T-cell (primary cell): ENCODE results near the gene SMCR8. TPM values are rescaled to one million over a fixed set of nuclear protein-coding genes. Genes with fewer than 3 reads are reported as not detected.
"Not testable (repeated sequence)": the region's sequence is repeated elsewhere in the genome, so short reads cannot be mapped to it uniquely, and the experiment has no call there.

Experiments used
- ATAC-seq, 4 experiments: fragments of 200-7000 bp in 3 of 4; fragments of 150-1000 bp in 1 of 4; cut with Tn5 transposase; replicated peaks in 1 of 4; 1 replicate in 3 of 4; 2 replicates in 1 of 4; pipeline ENCODE4 v1.10.0; 2021; ENCODE audit warnings: moderate library complexity in 3 of 4, mild to moderate bottlenecking in 2 of 4, moderate number of reproducible peaks in 1 of 4
- CTCF ChIA-PET, 2 donors: fragments of 300-600 bp; sonication (Branson Sonifier 250); formaldehyde crosslinking; loops; one replicate each; lab custom pipeline; 2022; ENCODE audit warnings: antibody characterized with exemption in 2 of 2; lab: Charles Lee
- POLR2A ChIA-PET, 2 donors: fragments of 300-600 bp; sonication (Branson Sonifier 250); formaldehyde crosslinking; loops; one replicate each; lab custom pipeline; 2022; ENCODE audit warnings: antibody characterized with exemption in 2 of 2; lab: Charles Lee
- DNase-seq, 35 experiments: peaks; one replicate each; pipeline versions ENCODE4 v3.0.0 to v3.0.0-alpha.2; 2013 to 2023
- H3K27ac ChIP-seq: one replicate; pipeline ENCODE4 v1.5.1; 2013; ENCODE audit warnings: low read length
- H3K27me3 ChIP-seq, 2 experiments: replicated peaks in 1 of 2; 1 replicate in 1 of 2; 2 replicates in 1 of 2; pipeline versions ENCODE4 v1.6.1 to v1.7.0; 2013; ENCODE audit warnings: low read length in 1 of 2, mixed read lengths in 1 of 2; ENCODE audit not compliant: control insufficient read depth in 2 of 2, insufficient read depth in 2 of 2; ENCODE audit errors: extremely low read depth in 1 of 2
- H3K36me3 ChIP-seq, 2 donors: 1 replicate in 1 of 2; 2 replicates in 1 of 2; pipeline versions ENCODE4 v1.6.1 to v1.7.0; 2013; ENCODE audit warnings: low read length in 1 of 2; ENCODE audit not compliant: control insufficient read depth in 2 of 2, insufficient read depth in 1 of 2; ENCODE audit errors: extremely low read depth in 1 of 2
- H3K4me1 ChIP-seq, 2 experiments: 1 replicate in 1 of 2; 2 replicates in 1 of 2; pipeline versions ENCODE4 v1.6.1 to v1.7.0; 2013; ENCODE audit warnings: low read length in 2 of 2, mixed read lengths in 1 of 2; ENCODE audit not compliant: insufficient read depth in 2 of 2, control insufficient read depth in 1 of 2; ENCODE audit errors: extremely low read depth in 1 of 2
- H3K4me3 ChIP-seq, 2 donors: 1 replicate in 1 of 2; 2 replicates in 1 of 2; pipeline versions ENCODE4 v1.5.1 to v1.7.0; 2013; ENCODE audit warnings: mild to moderate bottlenecking in 2 of 2, low read length in 1 of 2, moderate library complexity in 1 of 2; ENCODE audit not compliant: control insufficient read depth in 1 of 2; ENCODE audit errors: extremely low read depth in 1 of 2
- H3K9me3 ChIP-seq: 2 replicates; pipeline ENCODE4 v1.7.0; 2013
- H3K27ac Mint-ChIP-seq, 2 donors: one replicate each; pipeline ENCODE4 v1.8.0; 2020 to 2021; ENCODE audit warnings: mild to moderate bottlenecking in 2 of 2, mixed read lengths in 2 of 2
- H3K27me3 Mint-ChIP-seq, 2 donors: one replicate each; pipeline ENCODE4 v1.8.0; 2021 to 2022; ENCODE audit warnings: mixed read lengths in 2 of 2
- H3K36me3 Mint-ChIP-seq: one replicate; pipeline ENCODE4 v1.8.0; 2021; ENCODE audit warnings: mixed read lengths
- H3K4me1 Mint-ChIP-seq, 3 donors: one replicate each; pipeline ENCODE4 v1.8.0; 2020 to 2022; ENCODE audit warnings: mixed read lengths in 3 of 3, mild to moderate bottlenecking in 1 of 3
- H3K4me3 Mint-ChIP-seq, 3 donors: one replicate each; pipeline ENCODE4 v1.8.0; 2020 to 2022; ENCODE audit warnings: mild to moderate bottlenecking in 3 of 3, mixed read lengths in 3 of 3, moderate library complexity in 3 of 3
- H3K9me3 Mint-ChIP-seq, 3 donors: one replicate each; pipeline ENCODE4 v1.8.0; 2020 to 2022; ENCODE audit warnings: mixed read lengths in 3 of 3
- WGBS: methylation state at CpG from one replicate; pipeline ENCODE4 v1.1.5; 2013; ENCODE audit warnings: missing lambda C conversion rate; ENCODE audit not compliant: insufficient coverage; 5-methylcytosine and 5-hydroxymethylcytosine counted together
- total RNA-seq, 35 experiments: library from RNA in 6 of 35; stranded (reverse) in 6 of 35; fragments of 120-200 nt in 1 of 35; gene quantifications; one replicate each; pipeline versions ENCODE4 v1.2.1 to v1.2.4 and lab custom pipeline; 2013 to 2026

Gene SMCR8
- total RNA-seq, 5 donors from 2014 or later (not counting 1 experiment from before 2014, with no cell fraction given): 38.7 to 46.4 (median 45.9) TPM

- H3K4me1 ChIP-seq, POLR2A ChIA-PET, H3K9me3 Mint-ChIP-seq, H3K27ac Mint-ChIP-seq, DNase-seq, H3K9me3 ChIP-seq, H3K27ac ChIP-seq, CTCF ChIA-PET, H3K4me3 ChIP-seq, H3K27me3 Mint-ChIP-seq, H3K4me1 Mint-ChIP-seq, ATAC-seq, H3K4me3 Mint-ChIP-seq, H3K27me3 ChIP-seq: not testable (repeated sequence)
- H3K36me3 Mint-ChIP-seq: peaks cover 37% of the 10 kb centered on the region
- WGBS: no CpG with 5 or more reads among the region's 30 CpGs
- peaks cover 20 to 49% of the 10 kb centered on the region in 2 donors for H3K36me3 ChIP-seq
Observed at GRCh38 chr17:18298061-18298460, 17.0 kb upstream of the SMCR8 start.

GRCh38 chr17:18300725-18301480 is 14.2 kb upstream of the SMCR8 start:
- Mint-ChIP-seq H3K4me1 (no peaks in the 10 kb centered on the region), H3K4me3 (no peak overlapping the region), H3K27me3 (no peaks in the 10 kb centered on the region), H3K9me3 (no peaks in the 10 kb centered on the region), H3K27ac (no peak overlapping the region), H3K36me3 (peaks cover 45% of the 10 kb centered on the region)
- ChIA-PET CTCF (no interaction called here), POLR2A (no interaction called here)
- 90% methylated on average over 6 of the region's 8 CpGs for WGBS
- Histone ChIP-seq H3K4me3 (no peak overlapping the region), H3K27ac (no peak overlapping the region), H3K36me3 (peaks cover 19 to 62% of the 10 kb centered on the region in 2 donors), H3K9me3 (no peaks in the 10 kb centered on the region), H3K4me1 (no peaks in the 10 kb centered on the region), H3K27me3 (no peaks in the 10 kb centered on the region)
- ATAC-seq: no peak
- no peak for DNase-seq

- H3K27me3 ChIP-seq, DNase-seq, H3K4me3 ChIP-seq, ATAC-seq, H3K27ac ChIP-seq, H3K9me3 Mint-ChIP-seq, H3K4me1 Mint-ChIP-seq, POLR2A ChIA-PET, H3K27me3 Mint-ChIP-seq, H3K4me1 ChIP-seq, H3K27ac Mint-ChIP-seq, H3K4me3 Mint-ChIP-seq, H3K9me3 ChIP-seq: not testable (repeated sequence)
- CTCF ChIA-PET: interaction anchor here in 1 of 2 donors (0.5 kb wide), 1 partner anchor 657 kb away, joined by 7 read pairs; no protein-coding TSS in a partner anchor
- H3K36me3 ChIP-seq: peaks cover 22 to 81% of the 10 kb centered on the region in 2 donors
- peaks cover 51% of the 10 kb centered on the region for H3K36me3 Mint-ChIP-seq
- no CpG with 5 or more reads among the region's 13 CpGs for WGBS
Observed at GRCh38 chr17:18303206-18303605, 11.9 kb upstream of the SMCR8 start.

- Mint-ChIP-seq H3K27me3 (no peaks in the 10 kb centered on the region), H3K4me1 (peaks cover 30 to 33% (median 32%) of the 10 kb centered on the region in 3 donors), H3K36me3 (peaks cover 28% of the 10 kb centered on the region), H3K4me3 (no peak overlapping the region), H3K27ac (no peak overlapping the region), H3K9me3 (no peaks in the 10 kb centered on the region)
- CTCF ChIA-PET: no interaction called here
- ATAC-seq (no peak), DNase-seq (no peak)
- Histone ChIP-seq H3K9me3 (no peaks in the 10 kb centered on the region), H3K27ac (no peak overlapping the region), H3K4me1 (peaks cover 12 to 24% of the 10 kb centered on the region in 2 experiments), H3K36me3 (peaks cover 4 to 48% of the 10 kb centered on the region in 2 donors), H3K4me3 (no peak overlapping the region), H3K27me3 (no peaks in the 10 kb centered on the region)
- no CpG with 5 or more reads among the region's 4 CpGs for WGBS
- POLR2A ChIA-PET: no interaction called here
Observed at GRCh38 chr17:18309202-18309601, 5.9 kb upstream of the SMCR8 start.

GRCh38 chr17:18314059-18314730 is 898 bp upstream of the SMCR8 start:
- ChIA-PET CTCF (interaction anchor here in 1 of 2 donors (0.6 kb wide), 1 partner anchor 881 kb away, joined by 3 read pairs; no protein-coding TSS in a partner anchor), POLR2A (no interaction called here)
- no peaks in the 10 kb centered on the region for H3K9me3 ChIP-seq
- no peaks in the 10 kb centered on the region for H3K27me3 ChIP-seq
- H3K36me3 ChIP-seq: peaks cover 0 to 33% of the 10 kb centered on the region in 2 donors
- H3K4me1 ChIP-seq: peaks cover 29 to 67% of the 10 kb centered on the region in 2 experiments
- WGBS: under 1% methylated on average over 36 of the region's 39 CpGs
- ATAC-seq (peak in 3 of 4 experiments; percentile 2 to 8 (median 8)), DNase-seq (peak in 2 of 35 experiments; percentile 9 to 10)
- peak overlapping the region; percentile 82 for H3K27ac ChIP-seq
- peak overlapping the region; percentile 70 to 95 for H3K4me3 ChIP-seq
- Mint-ChIP-seq H3K27me3 (no peaks in the 10 kb centered on the region), H3K4me1 (peaks cover 67 to 76% (median 74%) of the 10 kb centered on the region in 3 donors), H3K36me3 (peaks cover 29% of the 10 kb centered on the region), H3K9me3 (peaks cover 0 to 4% (median 0%) of the 10 kb centered on the region in 3 donors), H3K4me3 (peak overlapping the region; percentile 92 to 96 (median 93)), H3K27ac (peak overlapping the region; percentile 96 to 100)

- H3K27me3 ChIP-seq: no peaks in the 10 kb centered on the region
- ATAC-seq (peak; percentile 18 to 28 (median 21)), DNase-seq (peak in 29 of 35 experiments; percentile 30 to 72 (median 51))
- H3K4me3 ChIP-seq: peak overlapping the region; percentile 70 to 95
- 9% methylated on average over 13 of the region's 18 CpGs for WGBS
- peaks cover 0 to 43% of the 10 kb centered on the region in 2 donors for H3K36me3 ChIP-seq
- ChIA-PET POLR2A (interaction anchor here in 1 of 2 donors (0.6 kb wide), 1 partner anchor 1662 kb away, joined by 4 read pairs; no protein-coding TSS in a partner anchor), CTCF (no interaction called here)
- H3K27me3 Mint-ChIP-seq: no peaks in the 10 kb centered on the region
- peaks cover 34% of the 10 kb centered on the region for H3K36me3 Mint-ChIP-seq
- H3K4me3 Mint-ChIP-seq: peak overlapping the region; percentile 92 to 96 (median 93)
- H3K27ac ChIP-seq: peak overlapping the region; percentile 82
- peaks cover 29 to 80% of the 10 kb centered on the region in 2 experiments for H3K4me1 ChIP-seq
- no peaks in the 10 kb centered on the region for H3K9me3 ChIP-seq
- H3K27ac Mint-ChIP-seq: peak overlapping the region; percentile 96 to 100
- H3K4me1 Mint-ChIP-seq: peaks cover 76 to 86% (median 86%) of the 10 kb centered on the region in 3 donors
- peaks cover 0 to 4% (median 0%) of the 10 kb centered on the region in 3 donors for H3K9me3 Mint-ChIP-seq
Observed at GRCh38 chr17:18315562-18315922, 449 bp downstream of the SMCR8 start.
